ENCODE data around the gene SAE1.

The SAE1 gene

GRCh38 chr19:47228168-47228936 lies 97.7 kb downstream of the SAE1 start:
- peak; percentile 73 for DNase-seq
- peak overlapping the region; percentile 92 for H3K27ac ChIP-seq
- H3K27me3 ChIP-seq (ENCODE audit: insufficient read depth, low read depth, severe bottlenecking), result no peaks in the 10 kb centered on the region
- H3K36me3 ChIP-seq, result peaks cover 20% of the 10 kb centered on the region
- TF ChIP-seq CTCF (IDR thresholded peaks at IDR 0.05; ENCODE audit: low read depth, low read length), result no peak
- H3K4me3 ChIP-seq (ENCODE audit: low read depth, low read length), result peak overlapping the region; percentile 53
- H3K9me3 ChIP-seq (ENCODE audit: severe bottlenecking), result no peaks in the 10 kb centered on the region

- H3K4me3 ChIP-seq (ENCODE audit: low read depth, low read length), result peak overlapping the region; percentile 80
- H3K9me3 ChIP-seq (ENCODE audit: severe bottlenecking), result no peaks in the 10 kb centered on the region
- no peaks in the 10 kb centered on the region for H3K27me3 ChIP-seq (ENCODE audit: insufficient read depth, low read depth, severe bottlenecking)
- no peak for TF ChIP-seq CTCF (IDR thresholded peaks at IDR 0.05; ENCODE audit: low read depth, low read length)
- peaks cover 13% of the 10 kb centered on the region for H3K36me3 ChIP-seq
- DNase-seq, result no peak
- peak overlapping the region; percentile 92 for H3K27ac ChIP-seq
These were observed 98.5 kb downstream of the SAE1 start for GRCh38 chr19:47228937-47229675.

GRCh38 chr19:47229676-47230053 lies 99.0 kb downstream of the SAE1 start:
- no peaks in the 10 kb centered on the region for H3K27me3 ChIP-seq (ENCODE audit: insufficient read depth, low read depth, severe bottlenecking)
- peaks cover 9% of the 10 kb centered on the region for H3K36me3 ChIP-seq
- no peaks in the 10 kb centered on the region for H3K9me3 ChIP-seq (ENCODE audit: severe bottlenecking)
- DNase-seq, result no peak
- no peak overlapping the region; the same call in 1 of the 2 replicates for H3K27ac ChIP-seq
- peak overlapping the region; percentile 80 for H3K4me3 ChIP-seq (ENCODE audit: low read depth, low read length)
- TF ChIP-seq CTCF (IDR thresholded peaks at IDR 0.05; ENCODE audit: low read depth, low read length), result no peak

GRCh38 chr19:47230054-47230920 lies 99.7 kb downstream of the SAE1 start:
- Histone ChIP-seq H3K4me3 (ENCODE audit: low read depth, low read length) (peak overlapping the region; percentile 89), H3K27ac (peak overlapping the region; percentile 96), H3K36me3 (peaks cover 4% of the 10 kb centered on the region; the same call in 1 of the 2 replicates), H3K27me3 (ENCODE audit: insufficient read depth, low read depth, severe bottlenecking) (no peaks in the 10 kb centered on the region), H3K9me3 (ENCODE audit: severe bottlenecking) (no peaks in the 10 kb centered on the region)
- TF ChIP-seq CTCF (IDR thresholded peaks at IDR 0.05; ENCODE audit: low read depth, low read length), result peak; percentile 62
- peak; percentile 70 for DNase-seq

- H3K9me3 ChIP-seq (ENCODE audit: severe bottlenecking), result no peaks in the 10 kb centered on the region
- H3K4me3 ChIP-seq (ENCODE audit: low read depth, low read length), result peak within 1 kb of the TSS; percentile 89
- no peaks in the 10 kb centered on the region for H3K27me3 ChIP-seq (ENCODE audit: insufficient read depth, low read depth, severe bottlenecking)
- DNase-seq, result no peak
- no peak for TF ChIP-seq CTCF (IDR thresholded peaks at IDR 0.05; ENCODE audit: low read depth, low read length)
- H3K36me3 ChIP-seq, result no peaks in the 10 kb centered on the region
- H3K27ac ChIP-seq, result peak within 1 kb of the TSS; percentile 96
These were observed 100.2 kb downstream of the SAE1 start, which contains the start of gene BBC3 for GRCh38 chr19:47230921-47231214. Gene BBC3 (minus strand): TSS chr19:47231199. CDS start chr19:47228431, 2,768 bp downstream.

Data from WERI-Rb-1 (cell line).